Tibial nerve (tissue), 4 donors: Measurements from ENCODE around the gene DGKH.

Experiments
- EP300 ChIP-seq, 2 donors: sonication (generic); formaldehyde crosslinking; IDR thresholded peaks; one replicate each; pipeline ENCODE4 v1.6.1; 2017; ENCODE audit warnings: antibody characterized with exemption in 2 of 2, mild to moderate bottlenecking in 1 of 2
- POLR2A ChIP-seq, 2 donors: fragments of 450-650 bp; IDR thresholded peaks; one replicate each; pipeline ENCODE4 v1.6.1; 2017; ENCODE audit warnings: antibody characterized with exemption in 2 of 2, mild to moderate bottlenecking in 2 of 2, moderate library complexity in 2 of 2
- TF ChIP-seq, protein P1 (sequence below), 5 experiments: fragments of 200-600 bp in 3 of 5; fragments of 450-650 bp in 2 of 5; sonication (generic) in 3 of 5; IDR thresholded peaks; one replicate each; pipeline ENCODE4 v1.5.1; 2016 to 2019; ENCODE audit warnings: antibody characterized with exemption in 5 of 5, mild to moderate bottlenecking in 3 of 5, moderate library complexity in 2 of 5

DNA sequence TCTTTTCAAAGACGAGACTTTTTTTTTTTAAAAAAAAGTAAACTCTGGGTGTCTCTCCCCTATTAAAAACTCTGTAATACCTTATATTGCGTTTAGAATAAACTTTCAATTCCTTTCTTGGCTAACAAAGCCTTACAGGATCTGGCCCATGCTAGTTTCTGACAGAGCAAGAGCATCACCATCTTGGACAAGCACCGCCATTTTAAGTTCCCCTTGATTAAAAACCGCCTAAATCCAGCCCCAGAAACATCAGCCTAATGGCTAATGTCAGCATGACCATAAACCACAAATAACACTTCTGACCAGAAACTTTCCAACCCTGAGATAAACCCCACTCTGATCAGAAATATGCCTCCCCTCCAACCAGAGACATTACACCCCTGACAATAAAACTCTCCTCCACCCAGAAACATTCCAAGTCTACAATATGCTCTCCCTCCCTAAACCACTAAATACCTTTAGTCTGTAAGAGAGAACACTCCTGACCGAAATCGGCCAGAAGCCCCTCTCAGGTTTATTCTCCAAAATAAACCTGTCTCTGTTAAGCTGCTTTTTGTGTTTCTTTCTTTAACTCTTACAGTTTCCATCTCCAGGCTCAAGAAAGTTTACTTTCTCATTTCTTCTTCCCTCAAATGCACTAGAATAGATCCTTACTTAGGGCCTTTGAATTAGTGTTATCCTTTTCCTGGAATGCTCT is 221.9 kb downstream of the DGKH start:
- TF ChIP-seq, protein P1, sequence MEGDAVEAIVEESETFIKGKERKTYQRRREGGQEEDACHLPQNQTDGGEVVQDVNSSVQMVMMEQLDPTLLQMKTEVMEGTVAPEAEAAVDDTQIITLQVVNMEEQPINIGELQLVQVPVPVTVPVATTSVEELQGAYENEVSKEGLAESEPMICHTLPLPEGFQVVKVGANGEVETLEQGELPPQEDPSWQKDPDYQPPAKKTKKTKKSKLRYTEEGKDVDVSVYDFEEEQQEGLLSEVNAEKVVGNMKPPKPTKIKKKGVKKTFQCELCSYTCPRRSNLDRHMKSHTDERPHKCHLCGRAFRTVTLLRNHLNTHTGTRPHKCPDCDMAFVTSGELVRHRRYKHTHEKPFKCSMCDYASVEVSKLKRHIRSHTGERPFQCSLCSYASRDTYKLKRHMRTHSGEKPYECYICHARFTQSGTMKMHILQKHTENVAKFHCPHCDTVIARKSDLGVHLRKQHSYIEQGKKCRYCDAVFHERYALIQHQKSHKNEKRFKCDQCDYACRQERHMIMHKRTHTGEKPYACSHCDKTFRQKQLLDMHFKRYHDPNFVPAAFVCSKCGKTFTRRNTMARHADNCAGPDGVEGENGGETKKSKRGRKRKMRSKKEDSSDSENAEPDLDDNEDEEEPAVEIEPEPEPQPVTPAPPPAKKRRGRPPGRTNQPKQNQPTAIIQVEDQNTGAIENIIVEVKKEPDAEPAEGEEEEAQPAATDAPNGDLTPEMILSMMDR (IDR thresholded peaks at IDR 0.05), result no peak
- no peak for TF ChIP-seq EP300 (IDR thresholded peaks at IDR 0.05)
- TF ChIP-seq POLR2A (IDR thresholded peaks at IDR 0.05), result no peak
